Lung (tissue), 12 donors: ENCODE measurements around the gene ANKRD10. TPM values are rescaled to one million over a fixed set of nuclear protein-coding genes. Genes with fewer than 3 reads are reported as not detected.

Source experiments
- ATAC-seq: fragments of 200-7000 bp; cut with Tn5 transposase; one replicate; pipeline ENCODE4 v1.9.1; 2020; ENCODE audit warnings: moderate number of reproducible peaks; ENCODE audit not compliant: insufficient read depth, low FRiP score
- DNase-seq, 3 donors: peaks; one replicate each; pipeline ENCODE4 v3.0.0-alpha.2; 2013 to 2017
- H3K27ac ChIP-seq, 2 donors: one replicate each; pipeline ENCODE4 v1.5.1; 2013; ENCODE audit warnings: mild to moderate bottlenecking in 2 of 2, moderate library complexity in 2 of 2, control low read depth in 1 of 2, inconsistent platforms in 1 of 2, low read depth in 1 of 2, low read length in 1 of 2
- H3K27me3 ChIP-seq, 3 donors: one replicate each; pipeline ENCODE4 v1.5.1; 2013; ENCODE audit warnings: low read length in 2 of 3; ENCODE audit not compliant: control insufficient read depth in 3 of 3, insufficient read depth in 3 of 3
- H3K36me3 ChIP-seq, 4 donors: one replicate each; pipeline ENCODE4 v1.5.1; 2013; ENCODE audit warnings: low read length in 4 of 4, mild to moderate bottlenecking in 1 of 4, moderate library complexity in 1 of 4; ENCODE audit not compliant: control insufficient read depth in 4 of 4, insufficient read depth in 4 of 4
- H3K4me1 ChIP-seq, 5 donors: one replicate each; pipeline ENCODE4 v1.5.1; 2013; ENCODE audit warnings: low read length in 5 of 5, mild to moderate bottlenecking in 2 of 5, moderate library complexity in 1 of 5; ENCODE audit not compliant: control insufficient read depth in 5 of 5, insufficient read depth in 5 of 5
- H3K4me3 ChIP-seq: one replicate; pipeline ENCODE4 v1.5.1; 2013; ENCODE audit warnings: mild to moderate bottlenecking, control low read depth, moderate library complexity
- H3K9ac ChIP-seq, 2 donors: one replicate each; pipeline ENCODE4 v1.5.1; 2013; ENCODE audit warnings: low read length in 2 of 2, control low read depth in 1 of 2; ENCODE audit not compliant: insufficient read depth in 1 of 2
- H3K9me3 ChIP-seq, 4 donors: one replicate each; pipeline ENCODE4 v1.5.1; 2013; ENCODE audit warnings: low read length in 3 of 4, mild to moderate bottlenecking in 1 of 4, moderate library complexity in 1 of 4; ENCODE audit not compliant: control insufficient read depth in 4 of 4, insufficient read depth in 3 of 4
- CTCF ChIP-seq: IDR thresholded peaks from 2 replicates; pipeline ENCODE4 v1.5.1; 2012; ENCODE audit warnings: mild to moderate bottlenecking; ENCODE audit errors: control extremely low read depth, extremely low read depth
- WGBS, 2 donors: extraction: QIAGEN DNeasy Blood & Tissue Kit; methylation state at CpG; one replicate each; pipeline ENCODE4 v1.1.7; 2013; 5-methylcytosine and 5-hydroxymethylcytosine counted together
- polyA plus RNA-seq, 2 donors: library from polyadenylated mRNA; stranded (reverse); fragments of 200-250 nt; gene quantifications; one replicate each; pipeline ENCODE4 v1.2.1, GENCODE V29; 2013
- total RNA-seq, 2 donors: library from RNA; depleted of rRNA in 1 of 2; stranded (reverse); fragments of >200 nt in 1 of 2; gene quantifications; one replicate each; pipeline ENCODE4 v1.2.1, GENCODE V29; 2014 to 2021
- donor health status: control.
- donor health status: control.
- donor health status: Bipolar disorder and iron deficiency.
- donor health status: healthy.
- donor health status: DM: yes; HTN: yes; CAD: no.

ANKRD10 gene
- total and polyA plus RNA-seq, 4 donors = 44.0 to 353 (median 92.3) TPM

GRCh38 chr13:110936519-110936918 is 21.6 kb upstream of the ANKRD10 start:
- no peak for ATAC-seq
- H3K27ac ChIP-seq = no peak overlapping the region
- H3K4me3 ChIP-seq = no peak overlapping the region
- no peak for DNase-seq
- H3K36me3 ChIP-seq = no peaks in the 10 kb centered on the region
- no peak overlapping the region for H3K9ac ChIP-seq
- H3K9me3 ChIP-seq = peaks cover 2 to 14% (median 8%) of the 10 kb centered on the region in 4 donors
- no peak for TF ChIP-seq CTCF
- no peaks in the 10 kb centered on the region for H3K4me1 ChIP-seq
- no peaks in the 10 kb centered on the region for H3K27me3 ChIP-seq
- WGBS, 2 donors = 97 to 99% methylated on average over 23 of the region's 23 CpGs

- H3K9ac ChIP-seq = no peak overlapping the region
- no peaks in the 10 kb centered on the region for H3K27me3 ChIP-seq
- WGBS, 2 donors = 90% methylated on average over 3 of the region's 3 CpGs
- H3K4me3 ChIP-seq = no peak overlapping the region
- DNase-seq = no peak
- no peak for ATAC-seq
- TF ChIP-seq CTCF = no peak
- H3K36me3 ChIP-seq = no peaks in the 10 kb centered on the region
- H3K9me3 ChIP-seq = peaks cover 2 to 18% (median 8%) of the 10 kb centered on the region in 4 donors
- H3K27ac ChIP-seq = no peak overlapping the region
- H3K4me1 ChIP-seq = no peaks in the 10 kb centered on the region
These were observed 17.7 kb upstream of the ANKRD10 start for GRCh38 chr13:110932588-110932987.

GRCh38 chr13:110929104-110929777 is 14.4 kb upstream of the ANKRD10 start:
- H3K4me1 ChIP-seq = no peaks in the 10 kb centered on the region
- no peak overlapping the region for H3K27ac ChIP-seq
- H3K36me3 ChIP-seq = no peaks in the 10 kb centered on the region
- no peak for DNase-seq
- H3K4me3 ChIP-seq = no peak overlapping the region
- peaks cover 2 to 16% (median 8%) of the 10 kb centered on the region in 4 donors for H3K9me3 ChIP-seq
- ATAC-seq = no peak
- 75 to 76% methylated on average over 3 of the region's 3 CpGs for WGBS, 2 donors
- no peak overlapping the region for H3K9ac ChIP-seq
- H3K27me3 ChIP-seq = peaks cover 0 to 2% (median 0%) of the 10 kb centered on the region in 3 donors
- no peak for TF ChIP-seq CTCF
